H1 (cell line): Measurements from ENCODE around the gene NUP43. TPM values are rescaled to one million over a fixed set of nuclear protein-coding genes. Genes with fewer than 3 reads are reported as not detected.

Experiments
- CTCF ChIA-PET: fragments of 300-600 bp; sonication (Branson Sonifier 250); formaldehyde crosslinking; loops from one replicate; lab custom pipeline; 2021; ENCODE audit not compliant: partially characterized antibody; lab: Charles Lee
- POLR2A ChIA-PET: fragments of 300-600 bp; sonication (Branson Sonifier 250); formaldehyde crosslinking; loops from one replicate; lab custom pipeline; 2021; ENCODE audit warnings: inconsistent platforms; ENCODE audit not compliant: partially characterized antibody; lab: Charles Lee
- DNase-seq, 2 experiments: peaks; one replicate each; pipeline versions ENCODE4 v3.0.0 to v3.0.0-alpha.2; 2010 to 2022; ENCODE audit warnings: low spot score in 2 of 2, low read depth in 1 of 2, mixed read lengths in 1 of 2
- FAIRE-seq: peaks from 2 replicates; lab custom pipeline; 2011; peaks lifted over from hg19 to GRCh38; lab: Jason Lieb, UNC
- H2AFZ ChIP-seq: 2 replicates; pipeline ENCODE4 v1.8.1; 2012; ENCODE audit warnings: low read length, inconsistent platforms
- H2AK5ac ChIP-seq: 2 replicates; pipeline ENCODE4 v1.6.1; 2013; ENCODE audit warnings: low read depth, low read length
- H2BK120ac ChIP-seq: replicated peaks from 2 replicates; pipeline ENCODE3; 2013; ENCODE audit warnings: low read depth, low read length, inconsistent platforms
- H2BK12ac ChIP-seq: 2 replicates; pipeline ENCODE4 v1.6.1; 2013; ENCODE audit warnings: low read depth, low read length
- H2BK15ac ChIP-seq: 2 replicates; pipeline ENCODE4 v1.6.1; 2013; ENCODE audit warnings: low read length
- H2BK20ac ChIP-seq: 2 replicates; pipeline ENCODE4 v1.6.1; 2013; ENCODE audit warnings: low read length
- H2BK5ac ChIP-seq: 2 replicates; pipeline ENCODE4 v1.6.1; 2013; ENCODE audit warnings: low read depth, low read length
- H3K14ac ChIP-seq: 2 replicates; pipeline ENCODE4 v1.6.1; 2013; ENCODE audit warnings: inconsistent platforms; ENCODE audit not compliant: insufficient read length
- H3K18ac ChIP-seq: 2 replicates; pipeline ENCODE4 v1.6.1; 2013; ENCODE audit warnings: low read length; ENCODE audit errors: extremely low read depth
- H3K23ac ChIP-seq: 2 replicates; pipeline ENCODE4 v1.6.1; 2013; ENCODE audit warnings: inconsistent platforms; ENCODE audit not compliant: insufficient read length
- H3K23me2 ChIP-seq: 2 replicates; pipeline ENCODE4 v1.6.1; 2013; ENCODE audit warnings: low read depth, low read length
- H3K27ac ChIP-seq: 2 replicates; pipeline ENCODE4 v1.6.1; 2011; ENCODE audit warnings: low read depth, low read length, inconsistent platforms
- H3K27me3 ChIP-seq, 4 experiments: replicated peaks in 1 of 4; 1 replicate in 1 of 4; 2 replicates in 3 of 4; pipeline versions ENCODE4 v1.6.1 to v1.8.1; 2011 to 2013; ENCODE audit warnings: low read length in 3 of 4, mild to moderate bottlenecking in 3 of 4, inconsistent platforms in 2 of 4, mixed read lengths in 2 of 4, moderate library complexity in 1 of 4; ENCODE audit not compliant: control insufficient read depth in 3 of 4, insufficient read depth in 3 of 4; ENCODE audit errors: extremely low read depth in 1 of 4
- H3K36me3 ChIP-seq, 4 experiments: 2 replicates each; pipeline versions ENCODE4 v1.6.1 to v1.8.1; 2011 to 2013; ENCODE audit warnings: mild to moderate bottlenecking in 4 of 4, low read length in 3 of 4, moderate library complexity in 2 of 4, control low read depth in 1 of 4, inconsistent platforms in 1 of 4; ENCODE audit not compliant: insufficient read depth in 4 of 4, control insufficient read depth in 2 of 4
- H3K4ac ChIP-seq: replicated peaks from 2 replicates; pipeline ENCODE3; 2013; ENCODE audit warnings: low read length, low read depth, mixed read lengths, inconsistent platforms; ENCODE audit not compliant: insufficient read length
- H3K4me1 ChIP-seq, 4 experiments: replicated peaks in 1 of 4; 1 replicate in 1 of 4; 2 replicates in 3 of 4; pipeline versions ENCODE4 v1.6.1 to v1.8.1; 2011 to 2013; ENCODE audit warnings: low read length in 3 of 4, inconsistent platforms in 2 of 4, mixed read lengths in 1 of 4; ENCODE audit not compliant: insufficient read depth in 4 of 4, control insufficient read depth in 3 of 4
- H3K4me2 ChIP-seq, 2 experiments: 2 replicates each; pipeline versions ENCODE4 v1.6.1 to v1.8.1; 2011 to 2013; ENCODE audit warnings: low read depth in 2 of 2, low read length in 2 of 2, control low read depth in 1 of 2, inconsistent platforms in 1 of 2, mild to moderate bottlenecking in 1 of 2; ENCODE audit not compliant: insufficient read depth in 1 of 2
- H3K4me3 ChIP-seq, 4 experiments: fragments of 200-600, 300-600 bp in 1 of 4; sonication (generic), shearing (Covaris generic), sonication (Bioruptor Twin) in 1 of 4; 2 replicates each; pipeline versions ENCODE4 v1.5.1 to v1.8.1; 2011 to 2016; ENCODE audit warnings: low read length in 4 of 4, low read depth in 3 of 4, control low read depth in 2 of 4, inconsistent platforms in 2 of 4, mild to moderate bottlenecking in 2 of 4, mixed read lengths in 1 of 4, moderate library complexity in 1 of 4; ENCODE audit not compliant: insufficient read depth in 2 of 4; ENCODE audit errors: extremely low read depth in 1 of 4
- H3K56ac ChIP-seq: replicated peaks from 2 replicates; pipeline ENCODE3; 2013; ENCODE audit warnings: low read depth, mild to moderate bottlenecking, mixed read lengths, low read length, inconsistent platforms; ENCODE audit not compliant: insufficient read length
- H3K79me1 ChIP-seq: 2 replicates; pipeline ENCODE4 v1.6.1; 2013; ENCODE audit warnings: low read depth, low read length, control low read depth
- H3K79me2 ChIP-seq, 2 experiments: 2 replicates each; pipeline versions ENCODE4 v1.6.1 to v1.8.1; 2012 to 2013; ENCODE audit warnings: low read length in 2 of 2, mild to moderate bottlenecking in 2 of 2, inconsistent platforms in 1 of 2; ENCODE audit not compliant: insufficient read depth in 2 of 2, control insufficient read depth in 1 of 2
- H3K9ac ChIP-seq, 4 experiments: replicated peaks in 1 of 4; 1 replicate in 1 of 4; 2 replicates in 3 of 4; pipeline versions ENCODE4 v1.6.1 to v1.8.1; 2011 to 2013; ENCODE audit warnings: low read depth in 3 of 4, low read length in 3 of 4, control low read depth in 2 of 4, mild to moderate bottlenecking in 2 of 4, moderate library complexity in 2 of 4, inconsistent platforms in 1 of 4; ENCODE audit errors: extremely low read depth in 1 of 4
- H3K9me3 ChIP-seq, 2 experiments: 2 replicates each; pipeline versions ENCODE4 v1.6.1 to v1.8.1; 2012 to 2013; ENCODE audit warnings: mild to moderate bottlenecking in 2 of 2, moderate library complexity in 2 of 2, control low read depth in 1 of 2, inconsistent platforms in 1 of 2, low read depth in 1 of 2, low read length in 1 of 2, mixed read lengths in 1 of 2; ENCODE audit not compliant: insufficient read depth in 2 of 2
- H4K20me1 ChIP-seq, 2 experiments: replicated peaks in 1 of 2; 2 replicates each; pipeline versions ENCODE3 to v1.8.1; 2011 to 2013; ENCODE audit warnings: inconsistent platforms in 2 of 2, low read length in 2 of 2, mild to moderate bottlenecking in 1 of 2; ENCODE audit not compliant: insufficient read depth in 2 of 2, control insufficient read depth in 1 of 2
- H4K5ac ChIP-seq: 2 replicates; pipeline ENCODE4 v1.6.1; 2013; ENCODE audit warnings: low read length, low read depth, mixed read lengths, inconsistent platforms; ENCODE audit not compliant: insufficient read length
- H4K8ac ChIP-seq: 2 replicates; pipeline ENCODE4 v1.8.0; 2013; ENCODE audit warnings: mild to moderate bottlenecking, moderate library complexity, low read length, inconsistent platforms; ENCODE audit not compliant: insufficient read depth; ENCODE audit errors: extremely low read depth
- H4K91ac ChIP-seq: replicated peaks from 2 replicates; pipeline ENCODE3; 2013; ENCODE audit warnings: low read length, mixed read lengths, inconsistent platforms; ENCODE audit not compliant: insufficient read length
- ATF3 ChIP-seq: IDR thresholded peaks from 2 replicates; pipeline ENCODE4 v1.6.1; 2011; ENCODE audit warnings: low read depth, mild to moderate bottlenecking, low read length; ENCODE audit not compliant: insufficient read depth
- BRCA1 ChIP-seq: IDR thresholded peaks from 2 replicates; pipeline ENCODE4 v1.6.1; 2012; ENCODE audit warnings: low read depth, low read length, improper control_type of control experiment
- HDAC6 ChIP-seq: IDR thresholded peaks from one replicate; pipeline ENCODE4 v1.7.1; 2012; ENCODE audit warnings: low read depth, mild to moderate bottlenecking, inconsistent platforms, low read length, moderate library complexity
- NRF1 ChIP-seq: IDR thresholded peaks from 2 replicates; pipeline ENCODE4 v1.6.1; 2011; ENCODE audit warnings: mild to moderate bottlenecking, low read depth, low read length, improper control_type of control experiment
- TAF1 ChIP-seq: IDR thresholded peaks from 2 replicates; pipeline ENCODE4 v1.6.1; 2011; ENCODE audit warnings: mild to moderate bottlenecking, low read depth, low read length
- TCF12 ChIP-seq: IDR thresholded peaks from 2 replicates; pipeline ENCODE4 v1.6.1; 2011; ENCODE audit warnings: low read depth, mild to moderate bottlenecking, low read length
- WGBS, 2 experiments: shearing (Covaris generic) in 1 of 2; methylation state at CpG; one replicate each; pipeline versions ENCODE4 v1.1.6 to v1.1.7; 2013 to 2015; ENCODE audit warnings: low lambda C conversion rate in 2 of 2, mixed read lengths in 2 of 2, inconsistent platforms in 1 of 2, low coverage in 1 of 2, missing lambda C conversion rate in 1 of 2; ENCODE audit not compliant: insufficient replicate concordance in 2 of 2, insufficient coverage in 1 of 2, insufficient read length in 1 of 2; ENCODE audit errors: extremely low coverage in 1 of 2, missing lambda C conversion rate in 1 of 2; 5-methylcytosine and 5-hydroxymethylcytosine counted together
- polyA plus RNA-seq, 7 experiments: library from polyadenylated mRNA; depleted of rRNA in 3 of 7; stranded (reverse) in 5 of 7; unstranded in 2 of 7; fragments of >200 nt in 5 of 7; fragments of 200-250 nt in 2 of 7; gene quantifications; 1 replicate in 5 of 7; 2 replicates in 1 of 7; 4 replicates in 1 of 7; pipeline versions ENCODE4 v1.2.1 to v1.2.3, GENCODE V29; 2011 to 2013; ENCODE audit warnings: missing spikeins in 2 of 7, mixed read lengths in 2 of 7
- total RNA-seq: library from RNA; stranded (reverse); fragmentation: NEBNext Ultra II Directional; extraction: Animal tissue kit (Norgen Biotek cat#: 25700); gene quantifications from 2 replicates; pipeline ENCODE4 v1.2.1, GENCODE V29; 2021

The NUP43 gene
- total and polyA plus RNA-seq, 2 of the 8 experiments (the other 6 are each of a cell fraction or from before 2014, with no cell fraction given): 25.2 to 83.4 TPM

GRCh38 chr6:149729824-149730223 lies 16.5 kb downstream of the NUP43 start:
- FAIRE-seq (no peak), DNase-seq (no peak)
- no peak overlapping the region for H3K27ac ChIP-seq
- H3K14ac ChIP-seq: no peak overlapping the region
- H2BK12ac ChIP-seq: no peak overlapping the region
- no peak overlapping the region for H2AFZ ChIP-seq
- no peak overlapping the region for H3K56ac ChIP-seq
- no peak overlapping the region for H2BK15ac ChIP-seq
- H3K18ac ChIP-seq: no peak overlapping the region
- no peaks in the 10 kb centered on the region for H3K27me3 ChIP-seq
- no peak overlapping the region for H3K9ac ChIP-seq
- peaks cover 0 to 1% of the 10 kb centered on the region in 2 experiments for H4K20me1 ChIP-seq
- H4K8ac ChIP-seq: no peak overlapping the region
- no peaks in the 10 kb centered on the region for H3K23me2 ChIP-seq
- H3K79me2 ChIP-seq: no peaks in the 10 kb centered on the region
- TF ChIP-seq HDAC6 (no peak), TAF1 (no peak), ATF3 (no peak), TCF12 (no peak), BRCA1 (no peak), NRF1 (no peak)
- no peak overlapping the region for H3K23ac ChIP-seq
- no peaks in the 10 kb centered on the region for H3K79me1 ChIP-seq
- ChIA-PET CTCF (interaction anchor here (1.6 kb wide), 1 partner anchor 10 kb away, joined by 6 read pairs; no protein-coding TSS in a partner anchor), POLR2A (interaction anchor here (1.2 to 1.4 kb wide), 2 partner anchors 11 kb away, joined by 3 to 4 read pairs; partner anchors contain the start of gene LATS1)
- WGBS, 2 experiments: 90% methylated on average over 8 of the region's 8 CpGs; no CpG with 5 or more reads in 1 of the 2 experiments
- no peak overlapping the region for H3K4ac ChIP-seq
- no peaks in the 10 kb centered on the region for H3K9me3 ChIP-seq
- H3K4me2 ChIP-seq: no peak overlapping the region
- H3K4me3 ChIP-seq: no peak overlapping the region
- H2BK20ac ChIP-seq: no peak overlapping the region
- peaks cover 13 to 67% (median 43%) of the 10 kb centered on the region in 4 experiments for H3K36me3 ChIP-seq
- no peak overlapping the region for H2BK120ac ChIP-seq
- no peak overlapping the region for H2AK5ac ChIP-seq
- no peak overlapping the region for H2BK5ac ChIP-seq
- H3K4me1 ChIP-seq: no peaks in the 10 kb centered on the region
- H4K5ac ChIP-seq: no peak overlapping the region
- H4K91ac ChIP-seq: no peak overlapping the region
